ENCODE measurements around the gene CPD. TPM values are rescaled to one million over a fixed set of nuclear protein-coding genes. Genes with fewer than 3 reads are reported as not detected.

The CPD gene
- total and polyA plus RNA-seq, 9 of the 15 experiments (the other 6 are each of a cell fraction or from before 2014, with no cell fraction given): 4.5 to 24.4 (median 20.4) TPM

GRCh38 chr17:30344283-30345088 is 34.2 kb upstream of the CPD start (continued):
- TF ChIP-seq ZNF592 (IDR thresholded peaks at IDR 0.05): peak; percentile 58; the same call in 1 of the 2 replicates
- TF ChIP-seq EGR1 (conservative IDR thresholded peaks at IDR 0.05): no peak
- TF ChIP-seq NR4A1 (CRISPR knock-in tag; IDR thresholded peaks at IDR 0.05): no peak
- TF ChIP-seq NR4A1 (tag; IDR thresholded peaks at IDR 0.05): no peak
- no peak for TF ChIP-seq CAMTA2 (CRISPR knock-in tag; conservative IDR thresholded peaks at IDR 0.05)
- TF ChIP-seq ESRRA (IDR thresholded peaks at IDR 0.05; ENCODE audit: borderline replicate concordance, low read depth): peak; percentile 76; the same call in 1 of the 2 replicates
- TF ChIP-seq HOXB6 (CRISPR knock-in tag; IDR thresholded peaks at IDR 0.05; ENCODE audit: borderline replicate concordance): no peak
- TF ChIP-seq DMBX1 (CRISPR knock-in tag; IDR thresholded peaks at IDR 0.05; ENCODE audit: borderline replicate concordance): no peak
- TF ChIP-seq ARID2 (IDR thresholded peaks at IDR 0.05): no peak
- TF ChIP-seq TCF15 (CRISPR knock-in tag; IDR thresholded peaks at IDR 0.05): no peak
- no peak for TF ChIP-seq EHMT2 (IDR thresholded peaks at IDR 0.05)
- TF ChIP-seq YY1 (IDR thresholded peaks at IDR 0.05; ENCODE audit: borderline replicate concordance in 1 of 3, control insufficient read depth in 1 of 3, extremely low read depth in 1 of 3, insufficient read depth in 3 of 3, insufficient read length in 1 of 3, insufficient replicate concordance in 2 of 3, low read depth in 1 of 3, low read length in 2 of 3): no peak
- no peak for TF ChIP-seq ID3 (CRISPR knock-in tag; IDR thresholded peaks at IDR 0.05)
- TF ChIP-seq ID3 (tag; IDR thresholded peaks at IDR 0.05): no peak
- TF ChIP-seq NR0B1 (IDR thresholded peaks at IDR 0.05; ENCODE audit: partially characterized antibody): no peak
- TF ChIP-seq ELF4 (CRISPR knock-in tag; IDR thresholded peaks at IDR 0.05): no peak
- TF ChIP-seq HINFP (tag; conservative IDR thresholded peaks at IDR 0.05; ENCODE audit: low read depth): no peak
- TF ChIP-seq CBX8 (IDR thresholded peaks at IDR 0.05; ENCODE audit: borderline replicate concordance, extremely low read depth, low read depth, low read length, poor library complexity, severe bottlenecking): no peak
